SJCRH30 (cell line): Measurements from ENCODE around the gene SERF1B. TPM values are rescaled to one million over a fixed set of nuclear protein-coding genes. Genes with fewer than 3 reads are reported as not detected.
"Not testable (repeated sequence)": the region's sequence is repeated elsewhere in the genome, so short reads cannot be mapped to it uniquely, and the experiment has no call there.

Experiments used
- DNase-seq, 2 experiments: peaks; one replicate each; pipeline ENCODE4 v3.0.0-alpha.2; 2015 to 2020
- H3K27ac ChIP-seq: fragments of 250-450 bp; sonication (Bioruptor Pico); 2 replicates; pipeline ENCODE4 v1.5.1; 2020; ENCODE audit warnings: mild to moderate bottlenecking, moderate library complexity
- H3K27me3 ChIP-seq: fragments of 250-450 bp; sonication (Bioruptor Pico); 2 replicates; pipeline ENCODE4 v1.5.1; 2020; ENCODE audit warnings: mild to moderate bottlenecking, moderate library complexity
- H3K36me3 ChIP-seq: fragments of 250-450 bp; sonication (Bioruptor Pico); 2 replicates; pipeline ENCODE4 v1.5.1; 2020; ENCODE audit warnings: mild to moderate bottlenecking, moderate library complexity
- H3K4me1 ChIP-seq: fragments of 250-450 bp; sonication (Bioruptor Pico); 2 replicates; pipeline ENCODE4 v1.5.1; 2020; ENCODE audit warnings: mild to moderate bottlenecking, moderate library complexity
- H3K4me3 ChIP-seq: fragments of 250-450 bp; sonication (Bioruptor Pico); 2 replicates; pipeline ENCODE4 v1.5.1; 2020; ENCODE audit warnings: mild to moderate bottlenecking, moderate library complexity
- H3K9me3 ChIP-seq: fragments of 250-450 bp; sonication (Bioruptor Pico); replicated peaks from 2 replicates; pipeline ENCODE4 v1.5.1; 2020; ENCODE audit warnings: mild to moderate bottlenecking, moderate library complexity
- total RNA-seq: library from RNA; depleted of rRNA; stranded (reverse); fragments of >200 nt; shearing (Covaris generic); gene quantifications from 2 replicates; pipeline ENCODE4 v1.2.3, GENCODE V29; 2014; rRNA removed

Gene SERF1B
- total RNA-seq = 93.6 and 94.6 TPM in 2 replicates

- not testable (repeated sequence) for H3K9me3 ChIP-seq, DNase-seq, H3K4me3 ChIP-seq, H3K27me3 ChIP-seq, H3K4me1 ChIP-seq, H3K27ac ChIP-seq, H3K36me3 ChIP-seq
Measured at GRCh38 chr5:70025106-70025844, at the start of gene SERF1B. TSS of gene SERF1B (plus strand) at chr5:70025251. CDS start at chr5:70025452, 201 bp downstream.

GRCh38 chr5:69991713-69992112 lies 33.3 kb upstream of the SERF1B start:
- not testable (repeated sequence) for H3K4me1 ChIP-seq, H3K36me3 ChIP-seq, H3K9me3 ChIP-seq, DNase-seq, H3K27me3 ChIP-seq, H3K27ac ChIP-seq, H3K4me3 ChIP-seq

GRCh38 chr5:69995535-69995934 lies 29.5 kb upstream of the SERF1B start:
- not testable (repeated sequence) for H3K36me3 ChIP-seq, DNase-seq, H3K4me3 ChIP-seq, H3K4me1 ChIP-seq, H3K9me3 ChIP-seq, H3K27me3 ChIP-seq, H3K27ac ChIP-seq

GRCh38 chr5:70020660-70021059 lies 4.4 kb upstream of the SERF1B start:
- H3K4me1 ChIP-seq, H3K9me3 ChIP-seq, H3K36me3 ChIP-seq, H3K4me3 ChIP-seq, H3K27me3 ChIP-seq, H3K27ac ChIP-seq, DNase-seq: not testable (repeated sequence)

GRCh38 chr5:70025845-70026145 lies 744 bp downstream of the SERF1B start:
- H3K27me3 ChIP-seq, H3K9me3 ChIP-seq, H3K27ac ChIP-seq, H3K4me3 ChIP-seq, H3K4me1 ChIP-seq, DNase-seq, H3K36me3 ChIP-seq: not testable (repeated sequence)

GRCh38 chr5:70031204-70031603 lies 6.2 kb downstream of the SERF1B start:
- H3K27ac ChIP-seq, DNase-seq, H3K9me3 ChIP-seq, H3K36me3 ChIP-seq, H3K27me3 ChIP-seq, H3K4me1 ChIP-seq, H3K4me3 ChIP-seq: not testable (repeated sequence)

- not testable (repeated sequence) for H3K4me3 ChIP-seq, H3K27me3 ChIP-seq, H3K4me1 ChIP-seq, H3K27ac ChIP-seq, DNase-seq, H3K36me3 ChIP-seq, H3K9me3 ChIP-seq
Measured at GRCh38 chr5:70041411-70041810, 16.4 kb downstream of the SERF1B start.

GRCh38 chr5:70049790-70050142 lies 24.7 kb downstream of the SERF1B start:
- not testable (repeated sequence) for H3K27me3 ChIP-seq, H3K4me3 ChIP-seq, H3K27ac ChIP-seq, H3K9me3 ChIP-seq, DNase-seq, H3K36me3 ChIP-seq, H3K4me1 ChIP-seq

- H3K36me3 ChIP-seq, H3K4me1 ChIP-seq, H3K27me3 ChIP-seq, H3K4me3 ChIP-seq, DNase-seq, H3K27ac ChIP-seq, H3K9me3 ChIP-seq: not testable (repeated sequence)
Measured at GRCh38 chr5:70056289-70056942, 31.4 kb downstream of the SERF1B start.

- not testable (repeated sequence) for DNase-seq, H3K36me3 ChIP-seq, H3K27me3 ChIP-seq, H3K9me3 ChIP-seq, H3K4me3 ChIP-seq, H3K4me1 ChIP-seq, H3K27ac ChIP-seq
Measured at GRCh38 chr5:70057140-70057539, 32.1 kb downstream of the SERF1B start.

GRCh38 chr5:70077632-70078031 lies 52.6 kb downstream of the SERF1B start:
- not testable (repeated sequence) for H3K27ac ChIP-seq, H3K27me3 ChIP-seq, H3K4me1 ChIP-seq, H3K36me3 ChIP-seq, DNase-seq, H3K9me3 ChIP-seq, H3K4me3 ChIP-seq

- not testable (repeated sequence) for H3K4me1 ChIP-seq, H3K9me3 ChIP-seq, H3K27ac ChIP-seq, DNase-seq, H3K36me3 ChIP-seq, H3K27me3 ChIP-seq, H3K4me3 ChIP-seq
Measured at GRCh38 chr5:70088907-70089464, 63.9 kb downstream of the SERF1B start.

- H3K4me1 ChIP-seq, H3K27ac ChIP-seq, H3K36me3 ChIP-seq, H3K27me3 ChIP-seq, H3K9me3 ChIP-seq, H3K4me3 ChIP-seq, DNase-seq: not testable (repeated sequence)
Measured at GRCh38 chr5:70091776-70092175, 66.7 kb downstream of the SERF1B start.
